ENCODE results near the gene PHOSPHO2. TPM values are rescaled to one million over a fixed set of nuclear protein-coding genes. Genes with fewer than 3 reads are reported as not detected.
A peak's percentile ranks its signal among the peaks of the same experiment; 100 is the strongest.

PHOSPHO2 gene
- total RNA-seq, 4 donors from 2014 or later, result 12.1 to 20.0 (median 13.2) TPM

GRCh38 chr2:169738566-169739229, 44.4 kb downstream of the PHOSPHO2 start:
- Histone ChIP-seq H3K27me3 (no peaks in the 10 kb centered on the region), H3K36me3 (no peaks in the 10 kb centered on the region), H3K9me3 (no peaks in the 10 kb centered on the region), H3K4me3 (replicated peaks in 1 of 3) (no peak overlapping the region), H3K27ac (no peak overlapping the region), H3K4me1 (peaks cover 0 to 6% of the 10 kb centered on the region in 2 donors)
- no peak for DNase-seq
- TF ChIP-seq POLR2A (IDR thresholded peaks at IDR 0.05) (no peak), CTCF (IDR thresholded peaks at IDR 0.05) (no peak)
- intact Hi-C loops (cut with DNase I), result no loop called here
- WGBS, 2 donors, result 39 to 51% methylated on average over 4 of the region's 5 CpGs

- H3K4me1 ChIP-seq, result peaks cover 0 to 6% of the 10 kb centered on the region in 2 donors
- DNase-seq, result no peak
- 90 to 100% methylated on average over 1 of the region's 1 CpG for WGBS, 2 donors
- no peaks in the 10 kb centered on the region for H3K27me3 ChIP-seq
- H3K4me3 ChIP-seq (replicated peaks in 1 of 3), result no peak overlapping the region
- intact Hi-C loops (cut with DNase I), result no loop called here
- no peaks in the 10 kb centered on the region for H3K9me3 ChIP-seq
- TF ChIP-seq POLR2A (IDR thresholded peaks at IDR 0.05) (no peak), CTCF (IDR thresholded peaks at IDR 0.05) (no peak)
- H3K36me3 ChIP-seq, result no peaks in the 10 kb centered on the region
- H3K27ac ChIP-seq, result no peak overlapping the region
These were observed 45.1 kb downstream of the PHOSPHO2 start for GRCh38 chr2:169739351-169739750.

GRCh38 chr2:169743549-169743948, 49.3 kb downstream of the PHOSPHO2 start:
- Histone ChIP-seq H3K27me3 (no peaks in the 10 kb centered on the region), H3K36me3 (no peaks in the 10 kb centered on the region), H3K9me3 (no peaks in the 10 kb centered on the region), H3K4me1 (no peaks in the 10 kb centered on the region), H3K4me3 (replicated peaks in 1 of 3) (no peak overlapping the region), H3K27ac (no peak overlapping the region)
- intact Hi-C loops (cut with DNase I), result no loop called here
- TF ChIP-seq CTCF (IDR thresholded peaks at IDR 0.05), result no peak
- no peak for TF ChIP-seq POLR2A (IDR thresholded peaks at IDR 0.05)
- WGBS, 2 donors, result 51 to 63% methylated on average over 4 of the region's 4 CpGs
- DNase-seq, result peak; percentile 46 to 48

GRCh38 chr2:169746240-169746639, 52.0 kb downstream of the PHOSPHO2 start:
- H3K36me3 ChIP-seq, result no peaks in the 10 kb centered on the region
- WGBS, 2 donors, result 83 to 87% methylated on average over 2 of the region's 2 CpGs
- intact Hi-C loops (cut with DNase I), result no loop called here
- no peak overlapping the region for H3K4me3 ChIP-seq (replicated peaks in 1 of 3)
- H3K27me3 ChIP-seq, result no peaks in the 10 kb centered on the region
- H3K4me1 ChIP-seq, result no peaks in the 10 kb centered on the region
- TF ChIP-seq POLR2A (IDR thresholded peaks at IDR 0.05) (no peak), CTCF (IDR thresholded peaks at IDR 0.05) (no peak)
- H3K27ac ChIP-seq, result no peak overlapping the region
- H3K9me3 ChIP-seq, result no peaks in the 10 kb centered on the region
- DNase-seq, result no peak

GRCh38 chr2:169748319-169748718, 54.0 kb downstream of the PHOSPHO2 start:
- no peak overlapping the region for H3K4me3 ChIP-seq (replicated peaks in 1 of 3)
- no peaks in the 10 kb centered on the region for H3K9me3 ChIP-seq
- no peaks in the 10 kb centered on the region for H3K36me3 ChIP-seq
- H3K4me1 ChIP-seq, result no peaks in the 10 kb centered on the region
- DNase-seq, result no peak
- no peaks in the 10 kb centered on the region for H3K27me3 ChIP-seq
- TF ChIP-seq POLR2A (IDR thresholded peaks at IDR 0.05) (no peak), CTCF (IDR thresholded peaks at IDR 0.05) (no peak)
- intact Hi-C loops (cut with DNase I), result no loop called here
- no peak overlapping the region for H3K27ac ChIP-seq
- WGBS, 2 donors, result 81 to 82% methylated on average over 6 of the region's 6 CpGs

Small RNA genes lying within 50 kb of the gene (small RNA-seq; reads per million reads assigned to genes)
- not detected for gene RF00432

Other genes starting within 250 kb of the PHOSPHO2 start
- gene BBS5, start 215.0 kb upstream of the PHOSPHO2 start, total RNA-seq, result 10 to 100 TPM; 10.5 to 20.7 (median 17.5) TPM
- gene KLHL41, start 184.8 kb upstream of the PHOSPHO2 start, total RNA-seq, result 1 to 10 TPM; 1.9 to 4.9 (median 2.7) TPM
- 10 to 100 TPM; 32.8 to 45.3 (median 34.3) TPM for gene FASTKD1, start 120.6 kb upstream of the PHOSPHO2 start, total RNA-seq
- 10 to 100 TPM; 38.5 to 54.0 (median 46.3) TPM for gene PPIG, start 110.1 kb upstream of the PHOSPHO2 start, total RNA-seq
- gene CFAP210, start 64 bp upstream of the PHOSPHO2 start, total RNA-seq, result 1 to 10 TPM in 2 of 4 donors, not detected in 2; 1.6 TPM
- gene KLHL23, start 39.4 kb downstream of the PHOSPHO2 start, total RNA-seq, result 10 to 100 TPM in 2 of 4 donors, 1 to 10 TPM in 2; 7.2 to 14.0 (median 10.3) TPM
- gene SSB, start 104.4 kb downstream of the PHOSPHO2 start, total RNA-seq, result 100 to 1,000 TPM in 2 of 4 donors, 10 to 100 TPM in 2; 58.8 to 157 (median 102) TPM
- gene METTL5, start 130.4 kb downstream of the PHOSPHO2 start, total RNA-seq, result 10 to 100 TPM; 49.8 to 77.3 (median 57.4) TPM
- gene UBR3, start 133.0 kb downstream of the PHOSPHO2 start, total RNA-seq, result 100 to 1,000 TPM; 101 to 192 (median 114) TPM

Data from thyroid gland (tissue), 4 donors.